Stimulated activated effector memory CD8-positive, alpha-beta T cell treated with anti-CD3 and anti-CD28 coated beads, Interleukin-12 subunit alpha, Interleukin-12 subunit beta, amount 100 ng/mL, for 72 hours (primary cell): ENCODE measurements around the gene LRRN4.
A peak's percentile ranks its signal among the peaks of the same experiment; 100 is the strongest.

Experiments
- ATAC-seq: fragments of 150-1000 bp; cut with Tn5 transposase; 2 replicates; pipeline ENCODE4 v1.10.0; 2021
- DNase-seq, 2 donors: peaks; one replicate each; pipeline ENCODE4 v3.0.0; 2021 to 2022; ENCODE audit warnings: low spot score in 2 of 2
- H3K27ac Mint-ChIP-seq: one replicate; pipeline ENCODE4 v1.8.0; 2022; ENCODE audit warnings: mild to moderate bottlenecking, mixed read lengths
- H3K36me3 Mint-ChIP-seq: one replicate; pipeline ENCODE4 v1.8.0; 2022; ENCODE audit warnings: mild to moderate bottlenecking, mixed read lengths
- H3K4me1 Mint-ChIP-seq: one replicate; pipeline ENCODE4 v1.8.0; 2022; ENCODE audit warnings: mixed read lengths
- H3K4me3 Mint-ChIP-seq: one replicate; pipeline ENCODE4 v1.8.0; 2022; ENCODE audit warnings: mild to moderate bottlenecking, mixed read lengths
- H3K9me3 Mint-ChIP-seq: one replicate; pipeline ENCODE4 v1.8.0; 2022; ENCODE audit warnings: mixed read lengths

Gene LRRN4

GRCh38 chr20:6053776-6054688, at the start of gene LRRN4:
Gene LRRN4, minus strand, starts transcription at chr20:6054060. Its CDS starts 1,261 bp downstream, at chr20:6052799.
- no peak within 1 kb of the TSS for H3K27ac Mint-ChIP-seq
- H3K9me3 Mint-ChIP-seq: no peaks in the 10 kb centered on the region
- no peaks in the 10 kb centered on the region for H3K36me3 Mint-ChIP-seq
- no peak within 1 kb of the TSS for H3K4me3 Mint-ChIP-seq
- DNase-seq (no peak), ATAC-seq (no peak)
- no peaks in the 10 kb centered on the region for H3K4me1 Mint-ChIP-seq

GRCh38 chr20:6103301-6103700, 49.4 kb upstream of the LRRN4 start:
- ATAC-seq: no peak
- no peaks in the 10 kb centered on the region for H3K9me3 Mint-ChIP-seq
- H3K4me1 Mint-ChIP-seq: no peaks in the 10 kb centered on the region
- DNase-seq: no peak
- H3K27ac Mint-ChIP-seq: no peak overlapping the region
- no peaks in the 10 kb centered on the region for H3K36me3 Mint-ChIP-seq
- H3K4me3 Mint-ChIP-seq: no peak overlapping the region

- ATAC-seq (no peak), DNase-seq (no peak)
- Mint-ChIP-seq H3K36me3 (no peaks in the 10 kb centered on the region), H3K4me1 (no peaks in the 10 kb centered on the region), H3K4me3 (no peak overlapping the region), H3K9me3 (no peaks in the 10 kb centered on the region), H3K27ac (no peak overlapping the region)
Observed at GRCh38 chr20:6101346-6101745, 47.5 kb upstream of the LRRN4 start.

- no peak for ATAC-seq
Observed at GRCh38 chr20:6100246-6100645, 46.4 kb upstream of the LRRN4 start.

GRCh38 chr20:6099819-6100218, 46.0 kb upstream of the LRRN4 start:
- Mint-ChIP-seq H3K4me3 (no peak overlapping the region), H3K4me1 (no peaks in the 10 kb centered on the region), H3K9me3 (no peaks in the 10 kb centered on the region), H3K27ac (no peak overlapping the region), H3K36me3 (no peaks in the 10 kb centered on the region)
- ATAC-seq (no peak), DNase-seq (no peak)

More at GRCh38 chr20:6100246-6100645, 46.4 kb upstream of the LRRN4 start:
- H3K9me3 Mint-ChIP-seq: no peaks in the 10 kb centered on the region
- no peak for DNase-seq
- H3K36me3 Mint-ChIP-seq: no peaks in the 10 kb centered on the region
- H3K4me3 Mint-ChIP-seq: no peak overlapping the region
- H3K27ac Mint-ChIP-seq: no peak overlapping the region
- no peaks in the 10 kb centered on the region for H3K4me1 Mint-ChIP-seq

- ATAC-seq: no peak
- H3K4me1 Mint-ChIP-seq: no peaks in the 10 kb centered on the region
- no peak overlapping the region for H3K4me3 Mint-ChIP-seq
- no peak for DNase-seq
- no peak overlapping the region for H3K27ac Mint-ChIP-seq
- no peaks in the 10 kb centered on the region for H3K36me3 Mint-ChIP-seq
- H3K9me3 Mint-ChIP-seq: no peaks in the 10 kb centered on the region
Observed at GRCh38 chr20:6095409-6095808, 41.5 kb upstream of the LRRN4 start.

- Mint-ChIP-seq H3K36me3 (no peaks in the 10 kb centered on the region), H3K9me3 (no peaks in the 10 kb centered on the region), H3K4me1 (no peaks in the 10 kb centered on the region), H3K4me3 (no peak overlapping the region), H3K27ac (no peak overlapping the region)
- ATAC-seq: no peak
- DNase-seq: no peak
Observed at GRCh38 chr20:6094565-6094964, 40.7 kb upstream of the LRRN4 start.

GRCh38 chr20:6094063-6094462, 40.2 kb upstream of the LRRN4 start:
- no peak overlapping the region for H3K27ac Mint-ChIP-seq
- H3K4me1 Mint-ChIP-seq: no peaks in the 10 kb centered on the region
- ATAC-seq (no peak), DNase-seq (no peak)
- H3K4me3 Mint-ChIP-seq: no peak overlapping the region
- H3K36me3 Mint-ChIP-seq: no peaks in the 10 kb centered on the region
- no peaks in the 10 kb centered on the region for H3K9me3 Mint-ChIP-seq

- Mint-ChIP-seq H3K4me1 (no peaks in the 10 kb centered on the region), H3K27ac (no peak overlapping the region), H3K4me3 (no peak overlapping the region), H3K9me3 (no peaks in the 10 kb centered on the region), H3K36me3 (no peaks in the 10 kb centered on the region)
- no peak for DNase-seq
- no peak for ATAC-seq
Observed at GRCh38 chr20:6091661-6092060, 37.8 kb upstream of the LRRN4 start.

GRCh38 chr20:6086868-6087267, 33.0 kb upstream of the LRRN4 start:
- H3K9me3 Mint-ChIP-seq: no peaks in the 10 kb centered on the region
- H3K36me3 Mint-ChIP-seq: no peaks in the 10 kb centered on the region
- H3K27ac Mint-ChIP-seq: no peak overlapping the region
- no peaks in the 10 kb centered on the region for H3K4me1 Mint-ChIP-seq
- DNase-seq (no peak), ATAC-seq (no peak)
- no peak overlapping the region for H3K4me3 Mint-ChIP-seq

GRCh38 chr20:6083926-6084325, 30.1 kb upstream of the LRRN4 start:
- DNase-seq (no peak), ATAC-seq (no peak)
- Mint-ChIP-seq H3K27ac (no peak overlapping the region), H3K36me3 (no peaks in the 10 kb centered on the region), H3K4me1 (no peaks in the 10 kb centered on the region), H3K4me3 (no peak overlapping the region), H3K9me3 (no peaks in the 10 kb centered on the region)

- DNase-seq: no peak
Observed at GRCh38 chr20:6081236-6081635, 27.4 kb upstream of the LRRN4 start.

GRCh38 chr20:6079016-6079415, 25.2 kb upstream of the LRRN4 start:
- no peak for DNase-seq
- H3K27ac Mint-ChIP-seq: no peak overlapping the region
- no peak overlapping the region for H3K4me3 Mint-ChIP-seq
- no peaks in the 10 kb centered on the region for H3K9me3 Mint-ChIP-seq
- no peak for ATAC-seq
- peaks cover 4% of the 10 kb centered on the region for H3K4me1 Mint-ChIP-seq
- H3K36me3 Mint-ChIP-seq: no peaks in the 10 kb centered on the region

More at GRCh38 chr20:6081236-6081635, 27.4 kb upstream of the LRRN4 start:
- no peaks in the 10 kb centered on the region for H3K9me3 Mint-ChIP-seq
- H3K4me3 Mint-ChIP-seq: no peak overlapping the region
- no peak overlapping the region for H3K27ac Mint-ChIP-seq
- ATAC-seq: no peak
- H3K4me1 Mint-ChIP-seq: no peaks in the 10 kb centered on the region
- no peaks in the 10 kb centered on the region for H3K36me3 Mint-ChIP-seq

- H3K27ac Mint-ChIP-seq: no peak overlapping the region
- H3K4me1 Mint-ChIP-seq: peaks cover 4% of the 10 kb centered on the region
- H3K36me3 Mint-ChIP-seq: no peaks in the 10 kb centered on the region
- no peak overlapping the region for H3K4me3 Mint-ChIP-seq
- no peak for DNase-seq
- ATAC-seq: no peak
- H3K9me3 Mint-ChIP-seq: no peaks in the 10 kb centered on the region
Observed at GRCh38 chr20:6075428-6076219, 21.8 kb upstream of the LRRN4 start.

GRCh38 chr20:6074784-6075183, 20.9 kb upstream of the LRRN4 start:
- ATAC-seq (no peak), DNase-seq (no peak)
- H3K27ac Mint-ChIP-seq: no peak overlapping the region
- peaks cover 4% of the 10 kb centered on the region for H3K4me1 Mint-ChIP-seq
- no peaks in the 10 kb centered on the region for H3K9me3 Mint-ChIP-seq
- H3K36me3 Mint-ChIP-seq: no peaks in the 10 kb centered on the region
- H3K4me3 Mint-ChIP-seq: no peak overlapping the region

GRCh38 chr20:6074145-6074561, 20.3 kb upstream of the LRRN4 start:
- no peak for DNase-seq
- no peaks in the 10 kb centered on the region for H3K36me3 Mint-ChIP-seq
- H3K27ac Mint-ChIP-seq: no peak overlapping the region
- peaks cover 4% of the 10 kb centered on the region for H3K4me1 Mint-ChIP-seq
- H3K9me3 Mint-ChIP-seq: no peaks in the 10 kb centered on the region
- ATAC-seq: peak; percentile 63
- H3K4me3 Mint-ChIP-seq: no peak overlapping the region
